Upper lobe of left lung (tissue), 6 donors: ENCODE results near the gene OGFR. TPM values are rescaled to one million over a fixed set of nuclear protein-coding genes. Genes with fewer than 3 reads are reported as not detected.
A peak's percentile ranks its signal among the peaks of the same experiment; 100 is the strongest.

ENCODE experiments used
- ATAC-seq, 2 donors: fragments of 200-7000 bp; cut with Tn5 transposase; one replicate each; pipeline ENCODE4 v1.9.1; 2022; ENCODE audit warnings: mild to moderate bottlenecking in 2 of 2, moderate library complexity in 2 of 2; ENCODE audit not compliant: low FRiP score in 2 of 2
- DNase-seq, 2 donors: peaks; one replicate each; pipeline ENCODE4 v3.0.0-alpha.2; 2019 to 2020
- H3K27ac ChIP-seq, 4 donors: fragments of 200-600 bp; sonication (generic); one replicate each; pipeline ENCODE4 v1.5.1; 2016 to 2019
- H3K27me3 ChIP-seq, 4 donors: fragments of 200-600 bp; sonication (generic); one replicate each; pipeline ENCODE4 v1.5.1; 2017 to 2019
- H3K36me3 ChIP-seq, 4 donors: fragments of 200-600 bp; sonication (generic); one replicate each; pipeline ENCODE4 v1.5.1; 2016 to 2019
- H3K4me1 ChIP-seq, 4 donors: fragments of 200-600 bp; sonication (generic); one replicate each; pipeline ENCODE4 v1.5.1; 2018 to 2019
- H3K4me3 ChIP-seq, 4 donors: fragments of 200-600 bp; sonication (generic); one replicate each; pipeline ENCODE4 v1.5.1; 2017 to 2019; ENCODE audit warnings: mild to moderate bottlenecking in 2 of 4, moderate library complexity in 1 of 4
- H3K9me3 ChIP-seq, 4 donors: fragments of 200-600 bp; sonication (generic); one replicate each; pipeline ENCODE4 v1.5.1; 2018 to 2019
- EP300 ChIP-seq, 4 donors: sonication (generic); formaldehyde crosslinking; IDR thresholded peaks; one replicate each; pipeline ENCODE4 v1.5.1; 2017; ENCODE audit warnings: antibody characterized with exemption in 4 of 4, control low read depth in 2 of 4
- POLR2A ChIP-seq, 4 donors: fragments of 450-650 bp; IDR thresholded peaks; one replicate each; pipeline ENCODE4 v1.5.1; 2016 to 2017; ENCODE audit warnings: antibody characterized with exemption in 4 of 4, mild to moderate bottlenecking in 2 of 4
- POLR2AphosphoS5 ChIP-seq, 2 donors: sonication (generic); formaldehyde crosslinking; IDR thresholded peaks; one replicate each; pipeline ENCODE4 v1.5.1; 2017; ENCODE audit warnings: antibody characterized with exemption in 2 of 2
- WGBS, 2 donors: methylation state at CpG; one replicate each; pipeline ENCODE4 v1.1.5; 2017 to 2018; 5-methylcytosine and 5-hydroxymethylcytosine counted together
- total RNA-seq, 6 donors: library from RNA; depleted of rRNA in 4 of 6; stranded (reverse); fragments of >200 nt in 4 of 6; gene quantifications; one replicate each; pipeline versions ENCODE4 v1.1.0 to v1.2.1, GENCODE V29; 2016 to 2021
- TF ChIP-seq, protein P1 (sequence below), 6 experiments: fragments of 450-650 bp in 4 of 6; fragments of 200-600 bp in 2 of 6; sonication (generic) in 2 of 6; IDR thresholded peaks; one replicate each; pipeline ENCODE4 v1.5.1; 2016 to 2019; ENCODE audit warnings: antibody characterized with exemption in 6 of 6
- donor health status: DM: no; HTN: no; CAD: no; lungs with moderate emphysema.
- donor health status: DM: no; HTN: yes; CAD: no; lungs with severe emphysema.

The OGFR gene
- total RNA-seq, 6 donors from 2014 or later = 63.8 to 166 (median 74.9) TPM

- peaks cover 12 to 30% (median 20%) of the 10 kb centered on the region in 4 donors for H3K4me1 ChIP-seq
- no peaks in the 10 kb centered on the region for H3K9me3 ChIP-seq
- DNase-seq = peak; percentile 53 to 59
- TF ChIP-seq POLR2AphosphoS5 (IDR thresholded peaks at IDR 0.05) (no peak), POLR2A (IDR thresholded peaks at IDR 0.05) (no peak), EP300 (IDR thresholded peaks at IDR 0.05) (no peak)
- TF ChIP-seq, protein P1, sequence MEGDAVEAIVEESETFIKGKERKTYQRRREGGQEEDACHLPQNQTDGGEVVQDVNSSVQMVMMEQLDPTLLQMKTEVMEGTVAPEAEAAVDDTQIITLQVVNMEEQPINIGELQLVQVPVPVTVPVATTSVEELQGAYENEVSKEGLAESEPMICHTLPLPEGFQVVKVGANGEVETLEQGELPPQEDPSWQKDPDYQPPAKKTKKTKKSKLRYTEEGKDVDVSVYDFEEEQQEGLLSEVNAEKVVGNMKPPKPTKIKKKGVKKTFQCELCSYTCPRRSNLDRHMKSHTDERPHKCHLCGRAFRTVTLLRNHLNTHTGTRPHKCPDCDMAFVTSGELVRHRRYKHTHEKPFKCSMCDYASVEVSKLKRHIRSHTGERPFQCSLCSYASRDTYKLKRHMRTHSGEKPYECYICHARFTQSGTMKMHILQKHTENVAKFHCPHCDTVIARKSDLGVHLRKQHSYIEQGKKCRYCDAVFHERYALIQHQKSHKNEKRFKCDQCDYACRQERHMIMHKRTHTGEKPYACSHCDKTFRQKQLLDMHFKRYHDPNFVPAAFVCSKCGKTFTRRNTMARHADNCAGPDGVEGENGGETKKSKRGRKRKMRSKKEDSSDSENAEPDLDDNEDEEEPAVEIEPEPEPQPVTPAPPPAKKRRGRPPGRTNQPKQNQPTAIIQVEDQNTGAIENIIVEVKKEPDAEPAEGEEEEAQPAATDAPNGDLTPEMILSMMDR (IDR thresholded peaks at IDR 0.05) = no peak
- peak overlapping the region in 3 of 4 donors; percentile 56 to 77 (median 72) for H3K27ac ChIP-seq
- WGBS, 2 donors = 17 to 67% methylated on average over 12 to 14 of the region's 14 CpGs
- H3K27me3 ChIP-seq = no peaks in the 10 kb centered on the region
- H3K4me3 ChIP-seq = peak overlapping the region in 2 of 4 donors; percentile 22 to 23
- peak in 1 of 2 donors; percentile 13 for ATAC-seq
- no peaks in the 10 kb centered on the region for H3K36me3 ChIP-seq
These were observed 28.3 kb downstream of the OGFR start for GRCh38 chr20:62832951-62833391.

GRCh38 chr20:62834967-62835730 is 30.5 kb downstream of the OGFR start:
- 88 to 91% methylated on average over 24 of the region's 24 CpGs for WGBS, 2 donors
- no peaks in the 10 kb centered on the region for H3K9me3 ChIP-seq
- H3K4me1 ChIP-seq = peaks cover 12 to 33% (median 20%) of the 10 kb centered on the region in 4 donors
- no peak overlapping the region for H3K4me3 ChIP-seq
- no peak overlapping the region for H3K27ac ChIP-seq
- ATAC-seq (no peak), DNase-seq (no peak)
- H3K27me3 ChIP-seq = no peaks in the 10 kb centered on the region
- H3K36me3 ChIP-seq = no peaks in the 10 kb centered on the region
- TF ChIP-seq POLR2A (IDR thresholded peaks at IDR 0.05) = no peak
- TF ChIP-seq POLR2AphosphoS5 (IDR thresholded peaks at IDR 0.05) = no peak
- TF ChIP-seq EP300 (IDR thresholded peaks at IDR 0.05) = no peak
- TF ChIP-seq, protein P1 (IDR thresholded peaks at IDR 0.05) = no peak

- whole genome bisulfite sequencing, 2 donors = 82 to 85% methylated on average over 24 to 51 of the region's 52 CpGs
- Histone ChIP-seq H3K27me3 (no peaks in the 10 kb centered on the region), H3K4me3 (no peak overlapping the region), H3K36me3 (no peaks in the 10 kb centered on the region), H3K4me1 (peaks cover 12 to 32% (median 18%) of the 10 kb centered on the region in 4 donors), H3K9me3 (no peaks in the 10 kb centered on the region), H3K27ac (no peak overlapping the region)
- no peak for ATAC-seq
- peak in 1 of 2 donors; percentile 71 for DNase-seq
- TF ChIP-seq POLR2AphosphoS5 (IDR thresholded peaks at IDR 0.05) = no peak
- no peak for TF ChIP-seq POLR2A (IDR thresholded peaks at IDR 0.05)
- TF ChIP-seq, protein P1 (IDR thresholded peaks at IDR 0.05) = no peak
- TF ChIP-seq EP300 (IDR thresholded peaks at IDR 0.05) = no peak
These were observed 31.6 kb downstream of the OGFR start for GRCh38 chr20:62835931-62836861.

DNA sequence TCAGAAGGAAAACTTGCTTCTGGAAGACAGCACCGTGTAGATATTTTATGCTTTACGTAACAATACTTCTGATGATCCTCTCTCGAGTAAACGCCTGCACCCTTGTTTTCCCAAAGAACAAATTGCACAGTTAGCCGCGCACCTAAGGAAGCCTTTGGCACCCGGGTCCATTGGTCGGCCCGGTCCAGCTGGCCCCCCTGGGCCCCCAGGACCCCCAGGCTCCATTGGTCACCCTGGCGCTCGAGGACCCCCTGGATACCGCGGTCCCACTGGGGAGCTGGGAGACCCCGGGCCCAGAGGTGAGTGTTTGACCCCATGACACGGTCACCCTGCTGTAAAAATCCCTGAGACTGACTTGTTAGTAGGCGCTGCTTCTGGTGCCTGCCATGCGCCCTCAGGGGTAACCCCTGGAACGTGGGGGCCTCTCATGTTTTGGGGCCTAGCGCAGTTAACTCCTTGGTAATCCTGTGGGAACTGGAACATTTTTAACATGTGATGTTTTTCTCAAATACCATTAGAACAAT is 32.4 kb downstream of the OGFR start:
- Histone ChIP-seq H3K9me3 (no peaks in the 10 kb centered on the region), H3K36me3 (no peaks in the 10 kb centered on the region), H3K27ac (no peak overlapping the region), H3K4me1 (peaks cover 6 to 23% (median 13%) of the 10 kb centered on the region in 4 donors), H3K27me3 (no peaks in the 10 kb centered on the region), H3K4me3 (no peak overlapping the region)
- DNase-seq = no peak
- no peak for ATAC-seq
- 93 to 95% methylated on average over 18 to 19 of the region's 19 CpGs for WGBS, 2 donors
- no peak for TF ChIP-seq EP300 (IDR thresholded peaks at IDR 0.05)

DNA sequence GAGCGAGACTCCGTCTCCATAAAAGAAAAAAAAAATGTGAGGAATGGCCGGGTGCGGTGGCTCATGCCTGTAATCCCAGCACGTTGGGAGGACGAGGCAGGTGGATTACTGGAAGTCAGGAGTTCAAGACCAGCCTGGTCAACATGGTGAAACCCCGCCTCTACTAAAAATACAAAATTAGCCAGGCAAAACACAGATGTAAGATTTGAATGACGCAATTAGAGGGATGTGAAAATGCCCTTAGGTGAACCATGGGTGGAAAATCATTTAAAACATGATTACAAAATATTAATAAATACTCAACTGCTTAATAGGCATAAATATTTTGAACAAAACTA is 33.1 kb downstream of the OGFR start:
- no peak for ATAC-seq
- no peak for DNase-seq
- no peak overlapping the region for H3K27ac ChIP-seq

More for the DNA sequence above, 33.1 kb downstream of the OGFR start:
- Histone ChIP-seq H3K4me3 (no peak overlapping the region), H3K36me3 (no peaks in the 10 kb centered on the region), H3K4me1 (peaks cover 0 to 16% (median 5%) of the 10 kb centered on the region in 4 donors), H3K9me3 (no peaks in the 10 kb centered on the region), H3K27me3 (no peaks in the 10 kb centered on the region)
- WGBS, 2 donors = 84 to 87% methylated on average over 8 of the region's 8 CpGs
- TF ChIP-seq EP300 (IDR thresholded peaks at IDR 0.05) = no peak
- TF ChIP-seq, protein P1 (IDR thresholded peaks at IDR 0.05) = no peak
- TF ChIP-seq POLR2A (IDR thresholded peaks at IDR 0.05) = no peak
- TF ChIP-seq POLR2AphosphoS5 (IDR thresholded peaks at IDR 0.05) = no peak
